Measurements from ENCODE around the gene PBX4.

Gene PBX4

DNA sequence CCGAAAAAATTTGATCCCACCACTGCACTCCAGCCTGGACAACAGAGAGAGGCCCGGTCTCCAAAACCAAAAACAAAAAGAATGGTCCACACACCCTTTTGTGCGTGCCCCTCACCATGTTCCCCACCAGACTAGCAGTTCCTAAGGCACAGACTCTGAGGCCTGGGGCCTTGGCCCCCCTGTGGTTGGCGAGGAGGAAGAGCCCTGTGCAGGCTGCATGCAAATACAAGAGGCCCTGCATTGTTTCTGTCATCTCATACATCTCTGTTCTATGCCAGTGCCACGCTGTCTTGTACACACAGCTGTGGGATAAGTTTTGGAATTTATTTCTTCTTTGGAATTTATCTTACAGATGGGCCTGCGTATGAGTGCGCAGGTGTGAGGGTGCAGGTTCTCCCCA, 94.4 kb downstream of the PBX4 start:
- Histone ChIP-seq H3K9ac (peak overlapping the region; percentile 61), H3K36me3 (peaks cover 67% of the 10 kb centered on the region), H3K27me3 (no peaks in the 10 kb centered on the region), H3K9me3 (no peaks in the 10 kb centered on the region), H3K4me2 (peak overlapping the region; percentile 89), H4K20me1 (peaks cover 66% of the 10 kb centered on the region), H3K4me3 (no peak overlapping the region), H3K4me1 (peaks cover 72% of the 10 kb centered on the region), H3K27ac (peak overlapping the region; percentile 64)
- no peak for TF ChIP-seq Cebpa-rat (IDR thresholded peaks at IDR 0.05)

DNA sequence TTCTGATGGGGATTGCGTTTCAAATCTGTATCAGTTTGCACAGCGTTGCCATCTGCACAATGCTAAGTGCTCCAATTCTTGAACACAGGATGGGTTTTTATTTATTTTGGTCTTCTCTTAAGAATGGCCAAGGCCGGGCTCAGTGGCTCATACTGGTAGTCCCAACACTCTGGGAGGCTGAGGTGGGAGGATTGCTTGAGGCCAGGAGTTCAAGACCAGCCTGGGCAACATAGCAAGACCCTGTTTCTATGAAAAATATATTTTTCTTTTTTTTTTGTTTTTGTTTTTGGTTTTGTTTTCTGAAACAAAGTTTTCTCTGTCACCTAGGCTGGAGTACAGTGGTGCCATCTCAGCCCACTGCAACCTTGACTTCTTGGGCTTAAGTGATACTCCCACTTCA, 95.3 kb downstream of the PBX4 start:
- Histone ChIP-seq H3K4me2 (peak overlapping the region; percentile 89), H3K4me1 (peaks cover 71% of the 10 kb centered on the region), H3K9ac (peak overlapping the region; percentile 61), H3K4me3 (no peak overlapping the region), H3K9me3 (no peaks in the 10 kb centered on the region), H3K27me3 (no peaks in the 10 kb centered on the region), H4K20me1 (peaks cover 72% of the 10 kb centered on the region), H3K36me3 (peaks cover 61% of the 10 kb centered on the region), H3K27ac (peak overlapping the region; percentile 64; the same call in 1 of the 2 replicates)
- no peak for TF ChIP-seq Cebpa-rat (IDR thresholded peaks at IDR 0.05)

DNA sequence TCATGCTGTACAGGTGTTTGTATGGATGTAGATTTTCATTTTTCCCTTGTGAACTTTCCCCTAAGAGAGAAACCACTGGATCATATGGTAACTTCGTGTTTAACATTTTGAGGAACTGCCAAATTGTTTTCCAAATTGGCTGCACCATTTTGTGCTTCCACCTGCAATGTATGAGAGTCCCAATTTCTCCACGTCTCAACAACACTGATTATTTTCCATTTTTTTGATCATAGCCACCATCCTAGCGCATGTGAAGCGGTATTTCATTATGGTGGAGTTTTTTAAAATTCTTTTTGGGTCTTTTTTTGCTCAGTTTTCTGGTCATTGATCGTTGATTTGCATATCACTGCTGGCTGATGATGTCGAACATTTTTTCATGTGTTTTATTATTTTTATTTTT, 97.5 kb downstream of the PBX4 start:
- Histone ChIP-seq H3K9ac (no peak overlapping the region), H3K4me1 (peaks cover 63% of the 10 kb centered on the region), H4K20me1 (peaks cover 70% of the 10 kb centered on the region), H3K36me3 (peaks cover 50% of the 10 kb centered on the region), H3K27me3 (no peaks in the 10 kb centered on the region), H3K27ac (no peak overlapping the region), H3K4me2 (no peak overlapping the region), H3K9me3 (no peaks in the 10 kb centered on the region), H3K4me3 (no peak overlapping the region)
- no peak for TF ChIP-seq Cebpa-rat (IDR thresholded peaks at IDR 0.05)

DNA sequence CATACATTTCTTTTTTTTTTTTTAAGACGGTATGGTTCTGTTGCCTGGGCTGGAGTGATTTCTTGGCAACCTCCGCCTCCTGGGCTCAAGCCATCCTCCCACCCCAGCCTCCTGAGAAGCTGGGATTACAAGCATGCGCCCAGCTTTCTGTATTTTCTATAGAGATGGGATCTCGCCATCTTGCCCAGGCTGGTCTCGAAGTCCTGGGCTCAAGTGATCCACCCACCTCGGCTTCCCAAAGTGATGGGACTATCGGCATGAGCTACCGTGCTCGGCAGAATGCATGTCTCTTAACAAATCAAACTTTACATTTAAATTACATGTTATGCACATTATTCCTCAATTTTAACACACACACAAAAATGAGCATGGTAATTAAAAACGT, 101.3 kb downstream of the PBX4 start:
- Histone ChIP-seq H3K9me3 (no peaks in the 10 kb centered on the region), H3K27ac (peak overlapping the region; percentile 86; the same call in 1 of the 2 replicates), H4K20me1 (peaks cover 32% of the 10 kb centered on the region; the same call in 1 of the 2 replicates), H3K36me3 (peaks cover 44% of the 10 kb centered on the region), H3K4me3 (peak overlapping the region; percentile 80), H3K4me2 (peak overlapping the region; percentile 94), H3K4me1 (peaks cover 31% of the 10 kb centered on the region), H3K9ac (peak overlapping the region; percentile 85), H3K27me3 (no peaks in the 10 kb centered on the region)
- no peak for TF ChIP-seq Cebpa-rat (IDR thresholded peaks at IDR 0.05)

DNA sequence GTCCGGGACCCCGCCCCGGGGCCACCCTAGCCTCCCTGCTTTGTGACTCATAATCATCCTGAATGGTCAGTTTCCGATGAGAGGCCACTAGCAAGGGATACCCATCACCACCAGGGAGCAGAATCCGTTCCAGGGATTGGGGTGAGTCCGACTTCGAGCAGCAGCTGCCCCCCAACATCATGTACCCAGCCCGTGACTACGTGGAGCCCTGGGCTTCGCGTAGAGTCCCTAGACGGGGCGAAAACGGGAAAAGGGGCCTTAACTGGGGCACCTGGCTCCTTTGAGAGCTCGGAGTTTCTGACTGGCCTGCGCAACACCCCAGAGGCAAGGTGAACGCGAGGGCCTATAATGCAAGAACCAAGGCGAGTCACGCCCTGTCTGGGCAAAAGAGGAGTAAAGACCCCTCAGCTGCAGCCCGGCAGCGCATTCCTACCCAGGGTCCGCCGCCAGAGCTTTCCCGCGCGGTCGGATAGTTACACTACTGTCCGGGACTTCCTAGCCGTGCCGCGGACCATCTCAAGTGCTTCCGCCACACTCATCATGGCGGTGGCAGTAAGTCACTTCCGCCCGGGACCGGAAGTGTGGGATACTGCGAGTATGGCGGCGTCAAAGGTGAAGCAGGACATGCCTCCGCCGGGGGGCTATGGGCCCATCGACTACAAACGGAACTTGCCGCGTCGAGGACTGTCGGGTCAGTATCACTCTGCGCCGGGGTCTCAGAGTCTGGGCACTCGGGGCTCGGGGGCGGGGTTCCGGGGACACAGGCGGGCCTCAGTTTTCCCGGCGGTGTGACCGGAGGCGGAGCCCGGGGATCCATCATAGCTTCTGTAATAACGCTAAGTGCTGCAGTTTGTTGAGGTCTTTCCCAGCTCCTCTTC, 102.6 kb downstream of the PBX4 start, which contains the start of gene NDUFA13:
Gene NDUFA13, plus strand, starts transcription at position 584 of the 878 bp plus-strand sequence. Its CDS starts 14 bp downstream, at position 598.
- peak within 1 kb of the TSS; percentile 94 for H3K4me2 ChIP-seq
- H3K4me3 ChIP-seq: peak within 1 kb of the TSS; percentile 80
- peak within 1 kb of the TSS; percentile 85 for H3K9ac ChIP-seq
- H3K9me3 ChIP-seq: no peaks in the 10 kb centered on the region
- TF ChIP-seq Cebpa-rat (IDR thresholded peaks at IDR 0.05): no peak
- peaks cover 37% of the 10 kb centered on the region for H3K36me3 ChIP-seq
- H3K27ac ChIP-seq: peak within 1 kb of the TSS; percentile 86
- H3K4me1 ChIP-seq: peaks cover 28% of the 10 kb centered on the region
- peaks cover 25% of the 10 kb centered on the region; the same call in 1 of the 2 replicates for H4K20me1 ChIP-seq
- H3K27me3 ChIP-seq: no peaks in the 10 kb centered on the region

DNA sequence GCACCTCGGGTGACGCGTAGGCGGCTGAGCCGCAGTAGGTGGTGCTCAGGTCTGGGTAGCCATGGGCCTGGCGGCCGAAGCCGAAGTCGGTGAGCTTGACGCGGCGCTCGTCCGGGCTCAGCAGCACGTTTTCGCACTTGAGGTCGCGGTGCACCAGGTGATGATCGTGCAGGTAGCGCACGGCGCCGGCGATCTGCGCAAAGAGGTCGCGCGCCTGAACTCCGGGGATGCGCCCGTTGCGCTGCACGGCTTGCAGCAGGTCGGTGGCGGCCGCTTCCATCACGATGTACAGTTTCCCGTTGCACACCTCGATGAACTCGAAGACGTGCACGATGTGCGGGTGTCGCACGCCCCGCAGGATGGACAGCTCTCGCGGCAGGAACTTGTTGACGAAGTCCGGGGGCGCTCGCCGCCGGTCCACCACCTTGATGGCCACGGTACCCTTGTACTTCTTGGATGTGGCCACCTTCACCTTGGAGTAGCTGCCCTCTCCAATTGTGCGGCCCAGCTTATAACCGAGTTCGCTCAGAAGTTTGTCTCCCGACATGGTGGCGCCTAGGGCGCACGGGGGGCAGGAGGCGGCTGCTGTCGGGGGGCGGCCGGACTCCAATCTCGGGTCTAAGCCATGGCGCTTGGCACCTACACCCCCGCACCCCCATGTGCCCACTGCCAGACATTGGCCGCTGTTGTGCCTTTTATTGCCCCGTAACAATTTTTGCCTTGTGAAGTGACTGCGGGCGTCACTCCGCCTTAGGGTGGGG, 103.4 kb downstream of the PBX4 start, which contains the start of gene TSSK6:
Gene TSSK6, minus strand, starts transcription at position 668 of the 761 bp plus-strand sequence. Its CDS starts 121 bp downstream, at position 547.
- Histone ChIP-seq H4K20me1 (peaks cover 17% of the 10 kb centered on the region; the same call in 1 of the 2 replicates), H3K4me2 (peak within 1 kb of the TSS; percentile 94), H3K27ac (peak within 1 kb of the TSS; percentile 86), H3K4me3 (peak within 1 kb of the TSS; percentile 80), H3K4me1 (peaks cover 28% of the 10 kb centered on the region), H3K9ac (peak within 1 kb of the TSS; percentile 85), H3K27me3 (no peaks in the 10 kb centered on the region), H3K9me3 (no peaks in the 10 kb centered on the region), H3K36me3 (peaks cover 31% of the 10 kb centered on the region)
- TF ChIP-seq Cebpa-rat (IDR thresholded peaks at IDR 0.05): no peak

DNA sequence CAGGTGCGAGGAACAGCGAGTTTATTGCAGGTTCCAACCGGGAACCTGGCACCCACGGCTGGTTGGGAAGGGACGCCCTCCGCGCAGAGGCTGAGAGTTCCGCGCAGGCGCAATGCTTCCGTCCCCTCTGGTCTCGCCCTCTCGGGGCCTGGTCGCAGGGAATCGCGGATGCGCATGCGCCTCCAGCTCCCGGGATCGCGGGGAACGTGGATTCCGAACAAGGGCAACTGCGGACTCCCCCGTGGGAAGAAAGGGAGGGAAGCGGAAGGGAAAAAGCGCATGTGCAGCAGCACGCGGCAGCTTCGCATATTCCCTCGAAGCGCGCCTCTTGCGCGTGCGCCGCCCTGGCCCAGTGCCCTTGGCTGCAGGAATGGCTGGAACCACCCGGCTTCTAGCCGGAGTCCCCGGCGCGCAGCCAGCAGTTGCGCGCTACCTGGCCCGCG, 104.3 kb downstream of the PBX4 start:
- peaks cover 29% of the 10 kb centered on the region for H3K36me3 ChIP-seq
- H3K4me2 ChIP-seq: no peak overlapping the region
- TF ChIP-seq Cebpa-rat (IDR thresholded peaks at IDR 0.05): no peak
- H4K20me1 ChIP-seq: peaks cover 8% of the 10 kb centered on the region; the same call in 1 of the 2 replicates
- no peaks in the 10 kb centered on the region for H3K9me3 ChIP-seq
- no peak overlapping the region for H3K4me3 ChIP-seq
- no peaks in the 10 kb centered on the region for H3K27me3 ChIP-seq
- no peak overlapping the region for H3K27ac ChIP-seq
- H3K9ac ChIP-seq: no peak overlapping the region
- H3K4me1 ChIP-seq: peaks cover 23% of the 10 kb centered on the region

DNA sequence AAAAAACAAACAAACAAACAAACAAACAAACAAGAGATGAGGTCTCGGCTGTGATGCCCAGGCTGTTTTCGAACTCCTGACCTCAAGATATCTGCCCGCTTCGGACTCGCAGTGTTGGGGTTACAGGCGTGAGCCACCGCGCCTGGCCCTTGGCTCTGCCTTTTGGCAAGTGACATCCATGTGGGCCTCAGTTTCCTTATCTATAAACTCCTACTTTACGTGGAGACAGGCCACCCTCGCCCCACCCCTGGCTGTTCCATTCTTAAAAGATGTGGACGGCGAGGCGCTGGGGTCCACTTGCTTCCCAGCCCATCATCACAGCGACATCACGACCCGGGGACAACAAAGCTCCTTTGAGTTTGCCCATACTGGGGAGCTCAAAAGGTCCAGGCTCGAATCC, 104.8 kb downstream of the PBX4 start:
- Histone ChIP-seq H3K4me3 (no peak overlapping the region), H3K9ac (no peak overlapping the region), H3K4me1 (peaks cover 20% of the 10 kb centered on the region), H3K9me3 (no peaks in the 10 kb centered on the region), H4K20me1 (peaks cover 5% of the 10 kb centered on the region; the same call in 1 of the 2 replicates), H3K27me3 (no peaks in the 10 kb centered on the region), H3K27ac (no peak overlapping the region), H3K4me2 (no peak overlapping the region), H3K36me3 (peaks cover 27% of the 10 kb centered on the region)
- no peak for TF ChIP-seq Cebpa-rat (IDR thresholded peaks at IDR 0.05)
